GM10248 (cell line): Measurements from ENCODE around the gene RAB3GAP2.
A peak's percentile ranks its signal among the peaks of the same experiment; 100 is the strongest.
"Not testable (repeated sequence)": the region's sequence is repeated elsewhere in the genome, so short reads cannot be mapped to it uniquely, and the experiment has no call there.

Experiments used
- CTCF ChIA-PET: fragments of 300-600 bp; sonication (Branson Sonifier 250); formaldehyde crosslinking; extraction: SDS; loops from one replicate; lab custom pipeline; 2021; ENCODE audit warnings: antibody characterized with exemption; lab: Yijun Ruan, JAX
- POLR2A ChIA-PET: fragments of 350-650 bp; sonication (Branson Sonifier 250); formaldehyde crosslinking; extraction: SDS; loops from one replicate; lab custom pipeline; 2020; ENCODE audit warnings: antibody characterized with exemption; lab: Yijun Ruan, JAX
- DNase-seq: peaks from one replicate; pipeline ENCODE4 v3.0.0; 2012; ENCODE audit errors: extremely low spot score
- TF ChIP-seq, protein P1 (sequence below): IDR thresholded peaks from 2 replicates; pipeline ENCODE4 v1.5.1; 2012; ENCODE audit warnings: mild to moderate bottlenecking, low read depth; ENCODE audit errors: extremely low read depth, missing control alignments, control extremely low read depth

RAB3GAP2 gene

DNA sequence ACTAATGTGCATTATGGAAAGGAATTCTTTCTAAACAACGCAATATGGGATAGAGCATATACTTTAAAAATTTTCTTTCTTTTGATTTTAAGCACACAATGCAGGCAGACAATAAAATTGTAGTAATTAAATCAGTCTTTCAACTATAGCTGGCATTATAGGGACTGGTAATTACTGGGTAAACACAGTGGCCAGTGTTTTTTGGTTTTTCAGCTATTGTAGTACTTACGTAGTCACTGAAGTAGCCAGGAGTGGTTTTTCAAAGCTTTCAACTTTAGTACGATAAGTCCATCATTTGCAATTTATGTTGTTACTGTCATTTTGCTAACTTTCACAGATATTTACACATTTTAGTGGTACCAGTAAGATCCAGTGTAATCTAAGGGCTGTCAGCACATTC, 50.6 kb downstream of the RAB3GAP2 start:
- TF ChIP-seq, protein P1, sequence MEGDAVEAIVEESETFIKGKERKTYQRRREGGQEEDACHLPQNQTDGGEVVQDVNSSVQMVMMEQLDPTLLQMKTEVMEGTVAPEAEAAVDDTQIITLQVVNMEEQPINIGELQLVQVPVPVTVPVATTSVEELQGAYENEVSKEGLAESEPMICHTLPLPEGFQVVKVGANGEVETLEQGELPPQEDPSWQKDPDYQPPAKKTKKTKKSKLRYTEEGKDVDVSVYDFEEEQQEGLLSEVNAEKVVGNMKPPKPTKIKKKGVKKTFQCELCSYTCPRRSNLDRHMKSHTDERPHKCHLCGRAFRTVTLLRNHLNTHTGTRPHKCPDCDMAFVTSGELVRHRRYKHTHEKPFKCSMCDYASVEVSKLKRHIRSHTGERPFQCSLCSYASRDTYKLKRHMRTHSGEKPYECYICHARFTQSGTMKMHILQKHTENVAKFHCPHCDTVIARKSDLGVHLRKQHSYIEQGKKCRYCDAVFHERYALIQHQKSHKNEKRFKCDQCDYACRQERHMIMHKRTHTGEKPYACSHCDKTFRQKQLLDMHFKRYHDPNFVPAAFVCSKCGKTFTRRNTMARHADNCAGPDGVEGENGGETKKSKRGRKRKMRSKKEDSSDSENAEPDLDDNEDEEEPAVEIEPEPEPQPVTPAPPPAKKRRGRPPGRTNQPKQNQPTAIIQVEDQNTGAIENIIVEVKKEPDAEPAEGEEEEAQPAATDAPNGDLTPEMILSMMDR: no peak
- no peak for DNase-seq
- ChIA-PET POLR2A (no interaction called here), CTCF (interaction anchor here (0.8 to 6.2 kb wide), 5 partner anchors 7 to 512 kb away, joined by 3 to 75 read pairs (median 3); no protein-coding TSS in a partner anchor)

GRCh38 chr1:220221269-220221668, 51.0 kb downstream of the RAB3GAP2 start:
- CTCF ChIA-PET: interaction anchor here (0.8 to 6.2 kb wide), 8 partner anchors 8 to 512 kb away, joined by 3 to 75 read pairs (median 10); partner anchors contain the start of gene RAB3GAP2
- POLR2A ChIA-PET: interaction anchor here (1.5 kb wide), 1 partner anchor 8 kb away, joined by 6 read pairs; no protein-coding TSS in a partner anchor
- no peak for DNase-seq
- TF ChIP-seq, protein P1: no peak

DNA sequence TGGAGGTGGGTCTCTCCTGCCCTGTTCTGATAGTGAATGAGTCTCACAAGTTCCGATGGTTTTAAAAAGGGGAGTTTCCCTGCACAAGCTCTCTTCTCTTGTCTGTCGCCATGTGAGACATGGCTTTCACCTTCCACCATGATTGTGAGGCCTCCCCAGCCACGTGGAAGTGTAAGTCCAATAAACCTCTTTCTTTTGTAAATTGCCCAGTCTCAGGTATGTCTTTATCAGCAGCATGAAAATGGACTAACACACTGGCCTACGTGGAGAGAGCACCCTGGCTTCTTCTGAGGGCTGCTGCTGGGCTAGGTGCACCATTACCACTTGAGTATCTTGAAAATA, 51.6 kb downstream of the RAB3GAP2 start:
- CTCF ChIA-PET: interaction anchor here (1.1 to 6.2 kb wide), 12 partner anchors 8 to 555 kb away, joined by 3 to 75 read pairs (median 14); partner anchors contain the start of gene RAB3GAP2
- DNase-seq: not testable (repeated sequence)
- POLR2A ChIA-PET: interaction anchor here (1.0 to 1.5 kb wide), 3 partner anchors 8 to 52 kb away, joined by 3 to 6 read pairs (median 6); partner anchors contain the start of gene RAB3GAP2

- CTCF ChIA-PET: interaction anchor here (0.7 to 6.2 kb wide), 19 partner anchors 9 to 556 kb away, joined by 3 to 75 read pairs (median 9); partner anchors contain the start of gene RAB3GAP2
- TF ChIP-seq, protein P1: no peak
- POLR2A ChIA-PET: interaction anchor here (0.6 to 1.5 kb wide), 4 partner anchors 9 to 230 kb away, joined by 3 to 6 read pairs (median 6); partner anchors contain the start of gene RAB3GAP2
- peak; percentile 36 for DNase-seq
These were observed 52.2 kb downstream of the RAB3GAP2 start for GRCh38 chr1:220219865-220220698.

DNA sequence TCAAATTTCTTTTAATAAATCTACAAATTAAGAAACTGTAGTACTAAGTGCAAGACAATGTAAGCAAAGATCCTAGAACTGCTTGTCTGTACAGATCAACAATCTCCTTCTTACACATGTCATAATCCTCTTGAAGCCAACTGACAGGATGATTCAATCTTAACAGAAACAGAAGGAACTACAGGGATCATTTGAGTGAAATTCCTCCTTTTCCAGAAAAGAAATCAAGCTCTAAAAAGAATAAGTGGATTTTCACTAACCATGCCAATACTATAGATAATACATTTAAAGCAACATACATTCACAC, 53.2 kb downstream of the RAB3GAP2 start:
- TF ChIP-seq, protein P1: no peak
- ChIA-PET POLR2A (no interaction called here), CTCF (interaction anchor here (0.7 to 6.2 kb wide), 24 partner anchors 8 to 571 kb away, joined by 3 to 75 read pairs (median 5); partner anchors contain the start of gene RAB3GAP2)
- no peak for DNase-seq

DNA sequence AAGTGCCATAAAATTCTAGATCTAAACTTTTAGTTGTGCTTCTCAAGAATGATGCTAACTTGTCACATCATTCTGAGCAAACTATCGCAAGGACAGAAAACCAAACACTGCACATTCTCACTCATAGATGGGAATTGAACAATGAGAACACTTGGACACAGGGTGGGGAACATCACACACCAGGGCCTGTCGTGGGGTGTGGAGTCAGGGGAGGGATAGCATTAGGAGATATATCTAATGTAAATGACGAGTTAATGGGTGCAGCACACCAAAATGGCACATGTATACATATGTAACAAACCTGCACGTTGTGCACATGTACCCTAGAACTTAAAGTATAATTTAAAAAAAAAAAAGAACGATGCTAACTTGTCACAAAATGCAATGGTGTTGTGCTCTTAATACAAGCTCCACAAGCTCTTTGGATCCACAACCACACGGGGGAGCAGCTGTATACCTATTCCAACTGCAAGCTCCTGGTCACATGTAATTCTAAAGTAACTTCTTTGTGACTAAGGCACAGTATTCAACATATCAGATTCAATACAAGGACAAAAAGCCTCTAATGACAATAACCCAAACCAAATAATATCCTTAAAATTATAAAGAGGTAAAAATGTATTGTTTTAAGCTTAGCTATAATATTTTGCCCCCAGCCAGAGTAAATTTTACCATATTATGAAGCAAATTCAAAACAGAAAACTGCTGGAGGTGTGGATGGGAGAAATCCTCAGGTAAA, 53.7 kb downstream of the RAB3GAP2 start:
- POLR2A ChIA-PET: interaction anchor here (0.5 kb wide), 1 partner anchor 170 kb away, joined by 3 read pairs; no protein-coding TSS in a partner anchor
- CTCF ChIA-PET: interaction anchor here (0.6 to 6.2 kb wide), 25 partner anchors 10 to 571 kb away, joined by 3 to 75 read pairs (median 4); partner anchors contain the start of gene RAB3GAP2

More for the DNA sequence above, 53.7 kb downstream of the RAB3GAP2 start:
- TF ChIP-seq, protein P1: peak; percentile 59
- peak; percentile 20 for DNase-seq
